Psoas muscle (tissue), 8 donors: ENCODE data around the gene SLC36A3. TPM values are rescaled to one million over a fixed set of nuclear protein-coding genes. Genes with fewer than 3 reads are reported as not detected.

Experiments
- ATAC-seq, 4 donors: fragments of 200-7000 bp; cut with Tn5 transposase; one replicate each; pipeline ENCODE4 v1.9.1; 2020; ENCODE audit warnings: moderate library complexity in 3 of 4, mild to moderate bottlenecking in 2 of 4
- DNase-seq, 2 donors: peaks; one replicate each; pipeline ENCODE4 v3.0.0-alpha.2; 2020
- H3K27ac ChIP-seq: fragments of 200-600 bp; one replicate; pipeline ENCODE4 v1.8.0; 2022
- H3K27me3 ChIP-seq, 3 donors: fragments of 200-600 bp in 1 of 3; one replicate each; pipeline versions ENCODE4 v1.6.1 to v1.8.0; 2013 to 2022; ENCODE audit warnings: low read length in 2 of 3, mild to moderate bottlenecking in 2 of 3, moderate library complexity in 1 of 3; ENCODE audit not compliant: insufficient read depth in 3 of 3
- H3K36me3 ChIP-seq, 2 donors: fragments of 200-600 bp in 1 of 2; one replicate each; pipeline versions ENCODE4 v1.6.1 to v1.8.0; 2013 to 2022; ENCODE audit warnings: low read depth in 1 of 2, mild to moderate bottlenecking in 1 of 2, moderate library complexity in 1 of 2; ENCODE audit not compliant: insufficient read depth in 1 of 2
- H3K4me1 ChIP-seq: fragments of 200-600 bp; one replicate; pipeline ENCODE4 v1.8.0; 2022
- H3K4me3 ChIP-seq: fragments of 200-600 bp; one replicate; pipeline ENCODE4 v1.8.0; 2022; ENCODE audit warnings: mild to moderate bottlenecking
- H3K9me3 ChIP-seq: fragments of 200-600 bp; one replicate; pipeline ENCODE4 v1.8.0; 2022
- WGBS, 3 donors: extraction: QIAGEN DNeasy Blood & Tissue Kit; methylation state at CpG; one replicate each; pipeline versions ENCODE4 v1.1.6 to v1.1.7; 2013; 5-methylcytosine and 5-hydroxymethylcytosine counted together
- intact Hi-C, 2 donors: fragments of 100-400 bp; cut with DNase I; formaldehyde crosslinking; loops; one replicate each; pipeline versions ENCODE4 v1.11.0 to v1.14.2; 2022
- polyA plus RNA-seq, 3 donors: library from polyadenylated mRNA; stranded (reverse); fragments of 200-250 nt; gene quantifications; one replicate each; pipeline ENCODE4 v1.2.3, GENCODE V29; 2013
- total RNA-seq, 4 donors: library from RNA; stranded (reverse); fragmentation: NEBNext Ultra II Directional in 2 of 4; extraction: Animal tissue kit (Norgen Biotek cat#: 25700) in 2 of 4; gene quantifications; one replicate each; pipeline versions ENCODE4 v1.2.1 to v1.2.4, GENCODE V29; 2021 to 2023
- TF ChIP-seq, protein P1 (sequence below): fragments of 200-600 bp; IDR thresholded peaks from one replicate; pipeline ENCODE4 v1.8.0; 2022; ENCODE audit warnings: antibody characterized with exemption
- donor health status: healthy with polysubstance abuse.
- donor health status: DM: no; HTN: no; CAD: no; lungs with moderate emphysema.
- donor health status: Bipolar disorder and iron deficiency.
- donor health status: healthy.
- donor health status: DM: yes; HTN: yes; CAD: no.
- donor health status: DM: no; HTN: no; CAD: no.
- donor health status: DM: no; HTN: no; CAD: no.
- donor health status: DM: yes; HTN: yes; CAD: no.

The SLC36A3 gene
- total and polyA plus RNA-seq, 7 donors = not detected

DNA sequence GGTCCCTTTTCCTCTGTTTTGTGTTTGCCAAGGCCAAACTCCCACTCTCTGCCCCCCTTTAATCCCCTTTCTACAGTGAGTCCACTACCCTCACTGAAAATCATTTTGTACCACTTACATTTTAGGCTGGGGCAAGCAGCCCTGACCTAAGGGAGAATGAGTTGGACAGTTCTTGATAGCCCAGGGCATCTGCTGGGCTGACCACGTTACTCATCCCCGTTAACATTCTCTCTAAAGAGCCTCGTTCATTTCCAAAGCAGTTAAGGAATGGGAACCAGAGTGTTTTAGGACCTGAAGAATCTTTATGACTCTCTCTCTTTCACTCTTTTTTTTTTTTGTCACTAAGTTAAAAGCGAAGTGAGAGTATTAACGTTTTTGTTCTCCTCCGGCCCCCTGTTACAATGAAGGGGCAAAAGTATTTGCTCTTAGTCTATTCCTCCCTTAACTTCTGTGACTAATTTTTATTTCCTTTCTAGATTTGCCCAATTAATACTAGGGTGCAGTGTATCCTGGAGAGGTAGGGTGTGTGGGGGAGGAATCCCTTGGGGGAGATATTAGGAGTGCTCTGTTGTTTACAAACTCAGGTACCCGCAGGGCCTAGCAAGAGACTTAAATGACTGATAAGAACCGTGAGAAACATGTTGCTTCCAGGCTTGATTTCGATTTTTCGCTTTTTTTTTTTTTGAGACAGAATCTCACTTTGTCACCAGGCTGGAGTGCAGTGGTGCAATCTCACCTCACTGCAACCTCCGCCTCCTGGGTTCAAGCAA lies 35.9 kb downstream of the SLC36A3 start:
- H3K36me3 ChIP-seq = peaks cover 3 to 44% of the 10 kb centered on the region in 2 donors
- no peak overlapping the region for H3K27ac ChIP-seq
- 87 to 89% (median 87%) methylated on average over 11 of the region's 11 CpGs for WGBS, 3 donors
- no peak overlapping the region for H3K4me3 ChIP-seq
- H3K4me1 ChIP-seq = peaks cover 1% of the 10 kb centered on the region
- H3K27me3 ChIP-seq = no peaks in the 10 kb centered on the region
- TF ChIP-seq, protein P1, sequence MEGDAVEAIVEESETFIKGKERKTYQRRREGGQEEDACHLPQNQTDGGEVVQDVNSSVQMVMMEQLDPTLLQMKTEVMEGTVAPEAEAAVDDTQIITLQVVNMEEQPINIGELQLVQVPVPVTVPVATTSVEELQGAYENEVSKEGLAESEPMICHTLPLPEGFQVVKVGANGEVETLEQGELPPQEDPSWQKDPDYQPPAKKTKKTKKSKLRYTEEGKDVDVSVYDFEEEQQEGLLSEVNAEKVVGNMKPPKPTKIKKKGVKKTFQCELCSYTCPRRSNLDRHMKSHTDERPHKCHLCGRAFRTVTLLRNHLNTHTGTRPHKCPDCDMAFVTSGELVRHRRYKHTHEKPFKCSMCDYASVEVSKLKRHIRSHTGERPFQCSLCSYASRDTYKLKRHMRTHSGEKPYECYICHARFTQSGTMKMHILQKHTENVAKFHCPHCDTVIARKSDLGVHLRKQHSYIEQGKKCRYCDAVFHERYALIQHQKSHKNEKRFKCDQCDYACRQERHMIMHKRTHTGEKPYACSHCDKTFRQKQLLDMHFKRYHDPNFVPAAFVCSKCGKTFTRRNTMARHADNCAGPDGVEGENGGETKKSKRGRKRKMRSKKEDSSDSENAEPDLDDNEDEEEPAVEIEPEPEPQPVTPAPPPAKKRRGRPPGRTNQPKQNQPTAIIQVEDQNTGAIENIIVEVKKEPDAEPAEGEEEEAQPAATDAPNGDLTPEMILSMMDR = no peak
- intact Hi-C loops = no loop called here
- DNase-seq (no peak), ATAC-seq (no peak)
- H3K9me3 ChIP-seq = no peaks in the 10 kb centered on the region

DNA sequence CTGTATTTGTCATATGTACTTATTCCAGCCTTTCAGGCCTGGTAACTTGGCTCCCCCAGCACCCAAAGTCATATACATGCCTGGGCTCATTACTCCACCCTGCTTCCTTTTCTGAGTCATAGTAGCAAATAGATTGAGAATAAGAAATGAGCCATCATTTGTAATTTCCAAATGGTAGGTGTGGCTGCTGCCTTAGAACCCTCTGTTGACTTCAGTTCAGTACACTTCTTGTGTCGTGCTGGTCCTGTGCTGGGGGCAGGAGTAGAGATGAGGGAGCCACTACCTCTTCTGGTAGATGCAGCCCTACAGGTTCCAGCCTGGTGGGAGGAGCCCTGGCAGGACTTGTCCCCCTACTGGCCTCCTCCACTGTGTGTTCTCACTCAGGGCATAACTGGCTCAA lies 39.5 kb downstream of the SLC36A3 start:
- no peak overlapping the region for H3K27ac ChIP-seq
- H3K4me1 ChIP-seq = peaks cover 7% of the 10 kb centered on the region
- ATAC-seq (peak in 2 of 4 donors; percentile 40 to 49), DNase-seq (no peak)
- H3K36me3 ChIP-seq = peaks cover under 1 to 57% of the 10 kb centered on the region in 2 donors
- H3K4me3 ChIP-seq = no peak overlapping the region
- TF ChIP-seq, protein P1 = no peak
- 75 to 77% (median 75%) methylated on average over 1 of the region's 1 CpG for WGBS, 3 donors
- no peaks in the 10 kb centered on the region for H3K9me3 ChIP-seq
- intact Hi-C loops = no loop called here
- H3K27me3 ChIP-seq = no peaks in the 10 kb centered on the region

DNA sequence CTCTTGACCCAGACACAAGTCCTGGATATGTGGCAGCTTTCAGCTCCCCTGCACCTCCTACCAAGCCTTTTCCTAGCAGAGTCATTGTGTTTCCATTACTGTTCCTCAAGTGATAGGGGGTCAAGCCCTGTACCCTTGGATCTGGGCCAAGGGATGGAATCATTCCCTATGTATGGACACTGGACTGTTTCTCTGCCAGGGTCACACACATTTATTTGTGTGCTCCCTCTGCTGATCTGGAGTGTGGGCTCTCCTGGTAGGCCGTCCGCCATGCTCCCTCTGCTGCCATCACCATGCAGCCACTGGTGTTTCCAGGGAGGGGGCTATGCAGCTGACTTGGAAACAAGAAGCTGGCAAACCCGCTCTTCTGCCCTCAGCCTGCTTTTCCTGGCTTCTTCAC lies 41.0 kb downstream of the SLC36A3 start:
- TF ChIP-seq, protein P1 = no peak
- 94 to 97% (median 94%) methylated on average over 3 of the region's 3 CpGs for WGBS, 3 donors
- Histone ChIP-seq H3K27me3 (no peaks in the 10 kb centered on the region), H3K4me1 (peaks cover 13% of the 10 kb centered on the region), H3K27ac (peak overlapping the region; percentile 9), H3K36me3 (peaks cover 0 to 44% of the 10 kb centered on the region in 2 donors), H3K4me3 (no peak overlapping the region), H3K9me3 (no peaks in the 10 kb centered on the region)
- intact Hi-C loops = no loop called here
- DNase-seq (no peak), ATAC-seq (peak in 1 of 4 donors; percentile 50)

DNA sequence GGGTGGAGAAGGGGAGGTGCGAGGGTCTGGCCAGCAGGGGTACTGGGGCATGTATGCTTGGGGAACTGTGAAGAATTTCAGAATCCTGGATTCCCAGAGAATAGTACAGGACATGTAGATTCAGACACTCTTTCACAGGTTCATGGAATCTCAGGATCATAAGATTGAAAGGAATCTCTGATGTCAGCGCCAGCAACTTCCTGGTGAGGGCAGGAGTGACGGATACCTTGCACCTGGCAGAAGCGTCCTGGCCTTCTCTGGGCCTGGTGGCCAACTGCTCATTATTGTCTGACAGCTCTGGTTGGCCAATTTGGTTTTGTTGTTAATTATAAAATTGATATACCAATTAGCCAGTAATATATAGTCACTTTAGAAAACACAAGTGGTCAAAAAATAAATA lies 43.6 kb downstream of the SLC36A3 start:
- DNase-seq (no peak), ATAC-seq (no peak)
- H3K4me1 ChIP-seq = peaks cover 17% of the 10 kb centered on the region
- TF ChIP-seq, protein P1 = no peak
- H3K27ac ChIP-seq = no peak overlapping the region
- H3K36me3 ChIP-seq = peaks cover 0 to 21% of the 10 kb centered on the region in 2 donors
- H3K4me3 ChIP-seq = no peak overlapping the region
- 87 to 96% (median 87%) methylated on average over 4 of the region's 4 CpGs for WGBS, 3 donors
- no peaks in the 10 kb centered on the region for H3K27me3 ChIP-seq
- intact Hi-C loops = no loop called here
- H3K9me3 ChIP-seq = no peaks in the 10 kb centered on the region
